ENCODE results near the gene USH1G.

Gene USH1G

GRCh38 chr17:74868908-74869255 is 54.2 kb downstream of the USH1G start:
- no peak for DNase-seq
- Histone ChIP-seq H3K4me2 (ENCODE audit: low read length) (no peak overlapping the region), H3K4me1 (ENCODE audit: control insufficient read depth in 1 of 2, insufficient read depth in 2 of 2, low read length in 2 of 2) (peaks cover 3 to 9% of the 10 kb centered on the region in 2 experiments), H4K91ac (ENCODE audit: low read depth, low read length) (no peak overlapping the region), H2BK120ac (ENCODE audit: insufficient read depth, low read length, poor library complexity) (no peak overlapping the region), H3K18ac (ENCODE audit: low read length) (no peak overlapping the region), H3K14ac (ENCODE audit: low read length) (no peak overlapping the region), H3K23ac (ENCODE audit: low read length) (no peak overlapping the region), H2BK12ac (ENCODE audit: low read length) (no peak overlapping the region), H2BK5ac (ENCODE audit: low read depth, low read length, poor library complexity) (no peak overlapping the region), H3K9me3 (ENCODE audit: insufficient read depth, low read depth, low read length) (peaks cover 3% of the 10 kb centered on the region), H3K4me3 (ENCODE audit: low read depth, low read length) (no peak overlapping the region), H3K27ac (ENCODE audit: low read depth, low read length) (no peak overlapping the region), H3K27me3 (ENCODE audit: insufficient read depth, low read length) (no peaks in the 10 kb centered on the region), H3K36me3 (ENCODE audit: control insufficient read depth in 1 of 2, insufficient read depth in 2 of 2, low read length in 2 of 2) (peaks cover under 1 to 5% of the 10 kb centered on the region in 2 experiments), H4K12ac (ENCODE audit: low read depth, low read length) (no peak overlapping the region), H3K9ac (ENCODE audit: low read length) (no peak overlapping the region), H3K4ac (ENCODE audit: low read depth, low read length) (no peak overlapping the region), H2AFZ (ENCODE audit: insufficient read depth, low read length, poor library complexity) (no peak overlapping the region), H4K8ac (ENCODE audit: low read depth, low read length) (no peak overlapping the region), H2AK5ac (ENCODE audit: low read length) (no peak overlapping the region), H3K79me1 (ENCODE audit: low read length) (peaks cover 8% of the 10 kb centered on the region), H3K79me2 (ENCODE audit: control insufficient read depth, insufficient read depth, low read length, poor library complexity) (peaks cover 5% of the 10 kb centered on the region)
- whole genome bisulfite sequencing (ENCODE audit: extremely low coverage, insufficient coverage, insufficient read length) = no CpG with 5 or more reads among the region's 6 CpGs

- H3K9me3 ChIP-seq (ENCODE audit: insufficient read depth, low read depth, low read length) = peaks cover 3% of the 10 kb centered on the region
- H3K4me1 ChIP-seq (ENCODE audit: control insufficient read depth in 1 of 2, insufficient read depth in 2 of 2, low read length in 2 of 2) = peaks cover 3 to 7% of the 10 kb centered on the region in 2 experiments
- no peak overlapping the region for H4K12ac ChIP-seq (ENCODE audit: low read depth, low read length)
- H3K4ac ChIP-seq (ENCODE audit: low read depth, low read length) = no peak overlapping the region
- H3K23ac ChIP-seq (ENCODE audit: low read length) = no peak overlapping the region
- H2BK5ac ChIP-seq (ENCODE audit: low read depth, low read length, poor library complexity) = no peak overlapping the region
- DNase-seq = no peak
- H3K27me3 ChIP-seq (ENCODE audit: insufficient read depth, low read length) = no peaks in the 10 kb centered on the region
- WGBS (ENCODE audit: extremely low coverage, insufficient coverage, insufficient read length) = no CpG with 5 or more reads among the region's 12 CpGs
- no peak overlapping the region for H2BK120ac ChIP-seq (ENCODE audit: insufficient read depth, low read length, poor library complexity)
- H3K9ac ChIP-seq (ENCODE audit: low read length) = no peak overlapping the region
- H3K4me3 ChIP-seq (ENCODE audit: low read depth, low read length) = no peak overlapping the region
- no peak overlapping the region for H3K27ac ChIP-seq (ENCODE audit: low read depth, low read length)
- H3K14ac ChIP-seq (ENCODE audit: low read length) = no peak overlapping the region
- no peak overlapping the region for H4K8ac ChIP-seq (ENCODE audit: low read depth, low read length)
- no peak overlapping the region for H4K91ac ChIP-seq (ENCODE audit: low read depth, low read length)
- H2AK5ac ChIP-seq (ENCODE audit: low read length) = no peak overlapping the region
- no peak overlapping the region for H3K18ac ChIP-seq (ENCODE audit: low read length)
- no peak overlapping the region for H2BK12ac ChIP-seq (ENCODE audit: low read length)
- peaks cover 5% of the 10 kb centered on the region for H3K79me2 ChIP-seq (ENCODE audit: control insufficient read depth, insufficient read depth, low read length, poor library complexity)
- H2AFZ ChIP-seq (ENCODE audit: insufficient read depth, low read length, poor library complexity) = no peak overlapping the region
- H3K4me2 ChIP-seq (ENCODE audit: low read length) = no peak overlapping the region
- peaks cover 5 to 7% of the 10 kb centered on the region in 2 experiments for H3K36me3 ChIP-seq (ENCODE audit: control insufficient read depth in 1 of 2, insufficient read depth in 2 of 2, low read length in 2 of 2)
- H3K79me1 ChIP-seq (ENCODE audit: low read length) = peaks cover 7% of the 10 kb centered on the region
Measured at GRCh38 chr17:74868251-74868907, 54.7 kb downstream of the USH1G start.

- DNase-seq = no peak
- Histone ChIP-seq H4K8ac (ENCODE audit: low read depth, low read length) (no peak overlapping the region), H2BK12ac (ENCODE audit: low read length) (no peak overlapping the region), H3K27me3 (ENCODE audit: insufficient read depth, low read length) (peaks cover 8% of the 10 kb centered on the region), H3K79me2 (ENCODE audit: control insufficient read depth, insufficient read depth, low read length, poor library complexity) (no peaks in the 10 kb centered on the region), H3K4me3 (ENCODE audit: low read depth, low read length) (no peak overlapping the region), H3K18ac (ENCODE audit: low read length) (no peak overlapping the region), H2BK120ac (ENCODE audit: insufficient read depth, low read length, poor library complexity) (no peak overlapping the region), H3K79me1 (ENCODE audit: low read length) (no peaks in the 10 kb centered on the region), H3K14ac (ENCODE audit: low read length) (no peak overlapping the region), H2BK5ac (ENCODE audit: low read depth, low read length, poor library complexity) (no peak overlapping the region), H3K4me1 (ENCODE audit: control insufficient read depth in 1 of 2, insufficient read depth in 2 of 2, low read length in 2 of 2) (peaks cover 2 to 5% of the 10 kb centered on the region in 2 experiments), H3K9ac (ENCODE audit: low read length) (no peak overlapping the region), H2AFZ (ENCODE audit: insufficient read depth, low read length, poor library complexity) (no peak overlapping the region), H4K91ac (ENCODE audit: low read depth, low read length) (no peak overlapping the region), H3K36me3 (ENCODE audit: control insufficient read depth in 1 of 2, insufficient read depth in 2 of 2, low read length in 2 of 2) (peaks cover 5 to 7% of the 10 kb centered on the region in 2 experiments), H3K9me3 (ENCODE audit: insufficient read depth, low read depth, low read length) (peaks cover 3% of the 10 kb centered on the region), H3K27ac (ENCODE audit: low read depth, low read length) (no peak overlapping the region), H4K12ac (ENCODE audit: low read depth, low read length) (no peak overlapping the region), H2AK5ac (ENCODE audit: low read length) (no peak overlapping the region), H3K4ac (ENCODE audit: low read depth, low read length) (no peak overlapping the region), H3K23ac (ENCODE audit: low read length) (no peak overlapping the region), H3K4me2 (ENCODE audit: low read length) (no peak overlapping the region)
- WGBS (ENCODE audit: extremely low coverage, insufficient coverage, insufficient read length) = no CpG with 5 or more reads among the region's 19 CpGs
Measured at GRCh38 chr17:74866198-74866835, 56.7 kb downstream of the USH1G start.

All from trophoblast cell (in vitro differentiated cells and primary cell).